K562 (cell line): ENCODE measurements around the gene MFSD12. TPM values are rescaled to one million over a fixed set of nuclear protein-coding genes. Genes with fewer than 3 reads are reported as not detected.

Source experiments
- ATAC-seq: fragments of 200-7000 bp; cut with Tn5 transposase; 3 replicates; pipeline ENCODE4 v1.9.1; 2020; ENCODE audit warnings: moderate library complexity
- BruUV-seq: library from RNA; stranded (reverse); fragments of 400-500 nt; replicated peaks from 2 replicates; lab custom pipeline; 2021; lab: Mats Ljungman, UMichigan
- CTCF ChIA-PET: fragments of 300-600 bp; formaldehyde crosslinking; extraction: SDS; loops from one replicate; lab custom pipeline; 2021; ENCODE audit warnings: low intra/inter-chr PET ratio; lab: Yijun Ruan, JAX
- POLR2A ChIA-PET: fragments of 300-600, 350-650 bp; sonication (Branson Sonifier 250); formaldehyde crosslinking; extraction: SDS; loops from one replicate; lab custom pipeline; 2021; ENCODE audit warnings: antibody characterized with exemption, inconsistent platforms; lab: Yijun Ruan, JAX
- DNase-seq, 4 experiments: peaks; one replicate each; pipeline versions ENCODE4 v3.0.0 to v3.0.0-alpha.2; 2011 to 2018; ENCODE audit warnings: low spot score in 3 of 4, mixed read lengths in 3 of 4; ENCODE audit errors: extremely low read depth in 1 of 4
- FAIRE-seq: peaks from 2 replicates; lab custom pipeline; 2011; peaks lifted over from hg19 to GRCh38; lab: Jason Lieb, UNC
- H2AFZ ChIP-seq: 2 replicates; pipeline ENCODE4 v1.6.0; 2011; ENCODE audit warnings: low read depth, low read length, control low read depth, inconsistent platforms
- H3K27ac ChIP-seq: fragments of 200-600 bp; 3 replicates; pipeline ENCODE4 v1.8.0; 2011; ENCODE audit warnings: low read depth, mild to moderate bottlenecking, control low read depth, inconsistent platforms, low read length, moderate library complexity, mixed read lengths; ENCODE audit errors: extremely low read depth
- H3K27me3 ChIP-seq, 2 experiments: fragments of 300-600 bp in 1 of 2; 2 replicates in 1 of 2; 3 replicates in 1 of 2; pipeline versions ENCODE4 v1.6.0 to v1.8.0; 2011; ENCODE audit warnings: inconsistent platforms in 2 of 2, low read length in 2 of 2, mild to moderate bottlenecking in 1 of 2, mixed read lengths in 1 of 2, moderate library complexity in 1 of 2; ENCODE audit not compliant: control insufficient read depth in 2 of 2, insufficient read depth in 2 of 2
- H3K36me3 ChIP-seq: fragments of 300-600 bp; 3 replicates; pipeline ENCODE4 v1.8.0; 2011; ENCODE audit warnings: mild to moderate bottlenecking, low read length, inconsistent platforms; ENCODE audit not compliant: control insufficient read depth, insufficient read depth
- H3K4me1 ChIP-seq, 2 experiments: fragments of 200-600 bp in 1 of 2; replicated peaks in 1 of 2; 2 replicates in 1 of 2; 3 replicates in 1 of 2; pipeline versions ENCODE4 v1.5.1 to v1.8.0; 2011; ENCODE audit warnings: inconsistent platforms in 2 of 2, low read length in 2 of 2, mild to moderate bottlenecking in 1 of 2, mixed read lengths in 1 of 2, moderate library complexity in 1 of 2; ENCODE audit not compliant: control insufficient read depth in 2 of 2, insufficient read depth in 2 of 2
- H3K4me2 ChIP-seq: 2 replicates; pipeline ENCODE4 v1.6.1; 2011; ENCODE audit warnings: low read length, control low read depth, inconsistent platforms, mixed read lengths; ENCODE audit not compliant: insufficient read depth
- H3K4me3 ChIP-seq: fragments of 200-600 bp; sonication (generic), shearing (Covaris generic); 2 replicates; pipeline ENCODE4 v1.5.1; 2016; ENCODE audit warnings: control low read depth, inconsistent platforms
- H3K79me2 ChIP-seq: fragments of 200-600 bp; 3 replicates; pipeline ENCODE4 v1.8.0; 2011; ENCODE audit warnings: low read length, inconsistent platforms; ENCODE audit not compliant: control insufficient read depth, insufficient read depth
- H3K9ac ChIP-seq, 2 experiments: 2 replicates each; pipeline versions ENCODE4 v1.6.0 to v1.6.1; 2011; ENCODE audit warnings: low read depth in 2 of 2, low read length in 2 of 2, control low read depth in 1 of 2, inconsistent platforms in 1 of 2, mild to moderate bottlenecking in 1 of 2, mixed read lengths in 1 of 2; ENCODE audit not compliant: insufficient read depth in 1 of 2
- H3K9me1 ChIP-seq: one replicate; pipeline ENCODE4 v1.6.0; 2011; ENCODE audit warnings: inconsistent platforms, mild to moderate bottlenecking, low read length, moderate library complexity; ENCODE audit not compliant: control insufficient read depth, insufficient read depth
- H3K9me3 ChIP-seq: replicated peaks from 2 replicates; pipeline ENCODE4 v1.5.1; 2011; ENCODE audit warnings: low read depth, low read length, inconsistent platforms; ENCODE audit not compliant: control insufficient read depth, insufficient read depth
- H4K20me1 ChIP-seq: replicated peaks from 2 replicates; pipeline ENCODE4 v1.6.1; 2011; ENCODE audit warnings: low read length, inconsistent platforms, mixed read lengths; ENCODE audit not compliant: control insufficient read depth, insufficient read depth
- BCOR ChIP-seq: fragments of 450-650 bp; IDR thresholded peaks from 2 replicates; pipeline ENCODE4 v1.6.1; 2016
- CBX1 ChIP-seq: sonication (generic); IDR thresholded peaks from 2 replicates; pipeline ENCODE4 v1.6.1; 2016; ENCODE audit warnings: antibody characterized with exemption, low read depth, mild to moderate bottlenecking
- HNRNPL ChIP-seq: fragments of 200-400 bp; formaldehyde crosslinking; IDR thresholded peaks from 2 replicates; pipeline ENCODE4 v1.6.1; 2017; ENCODE audit warnings: low read depth, mild to moderate bottlenecking, low read length
- KDM1A ChIP-seq, 2 experiments: fragments of 450-650 bp; IDR thresholded peaks; 2 replicates each; pipeline ENCODE4 v1.6.1; 2016; ENCODE audit warnings: mild to moderate bottlenecking in 2 of 2
- RAD21 ChIP-seq, 2 experiments: fragments of 250-450 bp in 1 of 2; fragments of 450-650 bp in 1 of 2; sonication (Bioruptor Pico) in 1 of 2; formaldehyde crosslinking in 1 of 2; IDR thresholded peaks in 1 of 2; conservative IDR thresholded peaks in 1 of 2; 2 replicates each; pipeline versions ENCODE4 v1.4.0 to v1.8.0; 2020 to 2022; ENCODE audit warnings: mild to moderate bottlenecking in 2 of 2, moderate library complexity in 1 of 2
- SMARCA5 ChIP-seq: fragments of 450-650 bp; IDR thresholded peaks from 2 replicates; pipeline ENCODE4 v1.6.1; 2016
- SOX6 ChIP-seq: fragments of 450-650 bp; IDR thresholded peaks from 2 replicates; pipeline ENCODE4 v1.6.1; 2014; ENCODE audit warnings: mild to moderate bottlenecking
- THRAP3 ChIP-seq: fragments of 450-650 bp; IDR thresholded peaks from 2 replicates; pipeline ENCODE4 v1.6.1; 2016; ENCODE audit warnings: mild to moderate bottlenecking, inconsistent platforms, borderline replicate concordance
- XRCC5 ChIP-seq: fragments of 200-400 bp; formaldehyde crosslinking; IDR thresholded peaks from 2 replicates; pipeline ENCODE4 v1.6.1; 2017; ENCODE audit warnings: low read depth, mild to moderate bottlenecking, low read length
- ZNF121 ChIP-seq: sonication (generic); formaldehyde crosslinking; conservative IDR thresholded peaks from 2 replicates; pipeline ENCODE4 v1.8.0; 2022; ENCODE audit warnings: missing genetic modification reagents
- WGBS: fragments of 100-300 bp; shearing (Covaris generic); methylation state at CpG from one replicate; pipeline ENCODE4 v1.1.6; 2016; ENCODE audit warnings: low coverage, mixed read lengths; ENCODE audit not compliant: insufficient coverage; ENCODE audit errors: missing lambda C conversion rate; 5-methylcytosine and 5-hydroxymethylcytosine counted together
- in situ Hi-C: fragments of 300-500 bp; cut with MboI; formaldehyde crosslinking; loops from 4 replicates; pipeline ENCODE4 v1.15.0; 2018; ENCODE audit warnings: inconsistent platforms, mixed read lengths
- intact Hi-C: fragments of 100-400 bp; cut with micrococcal nuclease; formaldehyde crosslinking; loops from 2 replicates; pipeline ENCODE4 v1.14.2; 2022
- polyA plus RNA-seq, 8 experiments: library from polyadenylated mRNA; depleted of rRNA in 4 of 8; stranded (reverse) in 5 of 8; unstranded in 3 of 8; fragments of >200 nt; fragmentation: Nextera tagmentation in 2 of 8; fragmentation: Illumina TruSeq in 1 of 8; extraction: Ambion mirVana in 2 of 8; extraction: Trizol in 1 of 8; gene quantifications; 2 replicates each; pipeline versions ENCODE4 v1.2.1 to v1.2.3, GENCODE V29; 2011 to 2014; ENCODE audit warnings: inconsistent platforms in 1 of 8, missing spikeins in 1 of 8
- total RNA-seq, 7 experiments: library from RNA; depleted of rRNA in 6 of 7; stranded (reverse); fragments of >200 nt in 6 of 7; fragmentation: Illumina TruSeq in 2 of 7; extraction: Trizol in 2 of 7; gene quantifications; 2 replicates each; pipeline versions ENCODE4 v1.2.1 to v1.2.3, GENCODE V29; 2011 to 2021; ENCODE audit warnings: low replicate concordance in 1 of 7
- TF ChIP-seq, protein P1 (sequence below): fragments of 450-650 bp; formaldehyde crosslinking; conservative IDR thresholded peaks from 2 replicates; pipeline ENCODE4 v1.4.0; 2022; ENCODE audit warnings: mild to moderate bottlenecking, missing genetic modification characterization
- TF ChIP-seq, protein P2 (sequence below), 2 experiments: fragments of 450-650 bp; formaldehyde crosslinking in 1 of 2; IDR thresholded peaks; 2 replicates each; pipeline versions ENCODE4 v1.4.0 to v1.6.1; 2014 to 2020; ENCODE audit warnings: mild to moderate bottlenecking in 2 of 2, borderline replicate concordance in 1 of 2, low read depth in 1 of 2

The MFSD12 gene
- total and polyA plus RNA-seq, 9 of the 15 experiments (the other 6 are each of a cell fraction or from before 2014, with no cell fraction given), result 0.69 to 112 (median 31.8) TPM

DNA sequence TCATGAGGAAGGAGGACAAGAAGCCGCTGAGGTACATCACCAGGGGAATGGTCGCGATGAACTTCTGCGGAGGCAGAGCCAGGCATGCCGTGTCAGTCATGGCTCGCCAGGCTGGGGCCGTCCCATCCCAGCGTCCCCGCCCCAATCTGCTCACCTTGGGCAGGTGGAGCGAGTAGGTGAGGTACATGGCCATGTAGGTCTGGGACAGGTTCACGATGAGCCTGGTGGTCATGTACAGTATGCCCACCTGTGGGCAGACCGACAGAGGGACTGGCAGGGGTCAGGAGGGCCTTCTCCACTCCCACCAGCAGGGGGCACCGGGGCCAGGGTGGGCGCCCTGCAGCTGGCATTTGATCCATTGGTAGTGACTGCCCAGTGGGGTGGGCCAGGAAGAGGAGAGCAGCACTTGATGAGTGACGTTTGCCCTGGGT lies 10.1 kb downstream of the MFSD12 start:
- H3K36me3 ChIP-seq, result peaks cover 73% of the 10 kb centered on the region; the same call in 2 of the 3 replicates
- in situ Hi-C loops (no loop called here), intact Hi-C loops (loop anchor here (10.0 kb wide), 1 partner anchor 57 kb away; the partner anchor contains the start of gene TBXA2R)
- POLR2A ChIA-PET, result interaction anchor here (2.4 kb wide), 1 partner anchor 10 kb away, joined by 9 read pairs; the partner anchor contains the start of gene MFSD12
- peaks cover 5% of the 10 kb centered on the region; the same call in 1 of the 2 replicates for H4K20me1 ChIP-seq
- DNase-seq (peak in 1 of 4 experiments; percentile 54), FAIRE-seq (no peak), ATAC-seq (no peak)
- H3K27ac ChIP-seq, result no peak overlapping the region
- no peaks in the 10 kb centered on the region; the same call in 2 of the 3 replicates for H3K79me2 ChIP-seq
- 87% methylated on average over 9 of the region's 15 CpGs for WGBS
- H3K4me1 ChIP-seq, result peaks cover 0 to 64% of the 10 kb centered on the region in 2 experiments; a peak in 3 of 5 replicates
- no peaks in the 10 kb centered on the region for H3K9me3 ChIP-seq
- H3K9me1 ChIP-seq, result no peaks in the 10 kb centered on the region
- H3K9ac ChIP-seq, result no peak overlapping the region; a peak in 1 of 4 replicates
- H2AFZ ChIP-seq, result no peak overlapping the region
- CTCF ChIA-PET, result no interaction called here
- H3K4me2 ChIP-seq, result no peak overlapping the region
- no peak overlapping the region for H3K4me3 ChIP-seq
- H3K27me3 ChIP-seq, result no peaks in the 10 kb centered on the region
- BruUV-seq, result no TSS peak
- TF ChIP-seq BCOR (peak; percentile 82), SOX6 (no peak), XRCC5 (no peak), ZNF121 (no peak), HNRNPL (0 out of 2 replicates have a peak, but pooled peaks have one; percentile 71), RAD21 (CRISPR knock-in tag; conservative IDR thresholded peaks at IDR 0.05 in 1 of 2, IDR thresholded peaks at IDR 0.05 in 1 of 2) (peak in 1 of 2 experiments; percentile 34; a peak in 2 of 4 replicates), THRAP3 (no peak), SMARCA5 (peak; percentile 62), KDM1A (IDR thresholded peaks at IDR 0.05) (peak in 1 of 2 experiments; percentile 51; a peak in 1 of 4 replicates), CBX1 (0 out of 2 replicates have a peak, but pooled peaks have one; percentile 58)
- TF ChIP-seq, protein P1, sequence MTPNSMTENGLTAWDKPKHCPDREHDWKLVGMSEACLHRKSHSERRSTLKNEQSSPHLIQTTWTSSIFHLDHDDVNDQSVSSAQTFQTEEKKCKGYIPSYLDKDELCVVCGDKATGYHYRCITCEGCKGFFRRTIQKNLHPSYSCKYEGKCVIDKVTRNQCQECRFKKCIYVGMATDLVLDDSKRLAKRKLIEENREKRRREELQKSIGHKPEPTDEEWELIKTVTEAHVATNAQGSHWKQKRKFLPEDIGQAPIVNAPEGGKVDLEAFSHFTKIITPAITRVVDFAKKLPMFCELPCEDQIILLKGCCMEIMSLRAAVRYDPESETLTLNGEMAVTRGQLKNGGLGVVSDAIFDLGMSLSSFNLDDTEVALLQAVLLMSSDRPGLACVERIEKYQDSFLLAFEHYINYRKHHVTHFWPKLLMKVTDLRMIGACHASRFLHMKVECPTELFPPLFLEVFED, result no peak
- TF ChIP-seq, protein P2, sequence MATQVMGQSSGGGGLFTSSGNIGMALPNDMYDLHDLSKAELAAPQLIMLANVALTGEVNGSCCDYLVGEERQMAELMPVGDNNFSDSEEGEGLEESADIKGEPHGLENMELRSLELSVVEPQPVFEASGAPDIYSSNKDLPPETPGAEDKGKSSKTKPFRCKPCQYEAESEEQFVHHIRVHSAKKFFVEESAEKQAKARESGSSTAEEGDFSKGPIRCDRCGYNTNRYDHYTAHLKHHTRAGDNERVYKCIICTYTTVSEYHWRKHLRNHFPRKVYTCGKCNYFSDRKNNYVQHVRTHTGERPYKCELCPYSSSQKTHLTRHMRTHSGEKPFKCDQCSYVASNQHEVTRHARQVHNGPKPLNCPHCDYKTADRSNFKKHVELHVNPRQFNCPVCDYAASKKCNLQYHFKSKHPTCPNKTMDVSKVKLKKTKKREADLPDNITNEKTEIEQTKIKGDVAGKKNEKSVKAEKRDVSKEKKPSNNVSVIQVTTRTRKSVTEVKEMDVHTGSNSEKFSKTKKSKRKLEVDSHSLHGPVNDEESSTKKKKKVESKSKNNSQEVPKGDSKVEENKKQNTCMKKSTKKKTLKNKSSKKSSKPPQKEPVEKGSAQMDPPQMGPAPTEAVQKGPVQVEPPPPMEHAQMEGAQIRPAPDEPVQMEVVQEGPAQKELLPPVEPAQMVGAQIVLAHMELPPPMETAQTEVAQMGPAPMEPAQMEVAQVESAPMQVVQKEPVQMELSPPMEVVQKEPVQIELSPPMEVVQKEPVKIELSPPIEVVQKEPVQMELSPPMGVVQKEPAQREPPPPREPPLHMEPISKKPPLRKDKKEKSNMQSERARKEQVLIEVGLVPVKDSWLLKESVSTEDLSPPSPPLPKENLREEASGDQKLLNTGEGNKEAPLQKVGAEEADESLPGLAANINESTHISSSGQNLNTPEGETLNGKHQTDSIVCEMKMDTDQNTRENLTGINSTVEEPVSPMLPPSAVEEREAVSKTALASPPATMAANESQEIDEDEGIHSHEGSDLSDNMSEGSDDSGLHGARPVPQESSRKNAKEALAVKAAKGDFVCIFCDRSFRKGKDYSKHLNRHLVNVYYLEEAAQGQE (IDR thresholded peaks at IDR 0.05; ENCODE audit: borderline replicate concordance), result peak; percentile 25; the same call in 1 of the 2 replicates
- TF ChIP-seq, protein P2 (CRISPR knock-in tag; IDR thresholded peaks at IDR 0.05; ENCODE audit: low read depth), result no peak
